Adrenal gland (tissue), 12 donors: ENCODE measurements around the gene NCMAP. TPM values are rescaled to one million over a fixed set of nuclear protein-coding genes. Genes with fewer than 3 reads are reported as not detected.

Experiments
- DNase-seq, 7 donors: peaks; one replicate each; pipeline ENCODE4 v3.0.0-alpha.2; 2019 to 2020
- H3K27ac ChIP-seq, 5 donors: fragments of 200-600 bp; sonication (generic) in 4 of 5; 1 replicate in 3 of 5; 2 replicates in 2 of 5; pipeline versions ENCODE4 v1.5.1 to v1.8.0; 2016 to 2020; ENCODE audit warnings: mild to moderate bottlenecking in 1 of 5
- H3K27me3 ChIP-seq: fragments of 200-600 bp; 2 replicates; pipeline ENCODE4 v1.8.0; 2021
- H3K36me3 ChIP-seq, 2 donors: fragments of 200-600 bp; replicated peaks in 1 of 2; 1 replicate in 1 of 2; 2 replicates in 1 of 2; pipeline versions ENCODE4 v1.5.1 to v1.8.0; 2018 to 2022
- H3K4me1 ChIP-seq, 2 donors: fragments of 200-600 bp; replicated peaks in 1 of 2; 1 replicate in 1 of 2; 2 replicates in 1 of 2; pipeline versions ENCODE4 v1.5.1 to v1.8.0; 2018 to 2021
- H3K4me3 ChIP-seq, 4 donors: fragments of 200-600 bp; sonication (generic) in 3 of 4; one replicate each; pipeline ENCODE4 v1.5.1; 2016 to 2018
- H3K9me3 ChIP-seq, 3 donors: fragments of 200-600 bp; sonication (generic) in 1 of 3; replicated peaks in 1 of 3; 1 replicate in 2 of 3; 2 replicates in 1 of 3; pipeline versions ENCODE4 v1.5.1 to v1.8.0; 2016 to 2021
- CTCF ChIP-seq, 6 experiments: fragments of 450-650 bp in 4 of 6; fragments of 200-600 bp in 2 of 6; sonication (generic) in 1 of 6; IDR thresholded peaks; 1 replicate in 5 of 6; 2 replicates in 1 of 6; pipeline versions ENCODE4 v1.5.1 to v1.8.0; 2016 to 2021; ENCODE audit warnings: antibody characterized with exemption in 6 of 6, mild to moderate bottlenecking in 2 of 6, moderate library complexity in 1 of 6
- POLR2A ChIP-seq, 2 donors: fragments of 450-650 bp; IDR thresholded peaks; one replicate each; pipeline ENCODE4 v1.6.1; 2017; ENCODE audit warnings: antibody characterized with exemption in 2 of 2, mild to moderate bottlenecking in 2 of 2, moderate library complexity in 1 of 2
- WGBS, 4 donors: extraction: QIAGEN DNeasy Blood & Tissue Kit in 2 of 4; methylation state at CpG; one replicate each; pipeline versions ENCODE4 v1.1.5 to v1.1.7; 2013 to 2017; 5-methylcytosine and 5-hydroxymethylcytosine counted together
- intact Hi-C, 2 donors: fragments of 100-400 bp; cut with DNase I; formaldehyde crosslinking; loops; one replicate each; pipeline versions ENCODE4 v1.14.1 to v1.15.0; 2022 to 2023
- polyA plus RNA-seq, 3 donors: library from polyadenylated mRNA; stranded (reverse); fragments of 200-250 nt in 2 of 3; fragments of 350-450 nt in 1 of 3; fragmentation: Illumina TruSeq in 1 of 3; extraction: RNeasy Lipid Tissue Mini Kit (QIAGEN cat#74804) in 1 of 3; gene quantifications; one replicate each; pipeline ENCODE4 v1.2.3, GENCODE V29; 2013 to 2014
- total RNA-seq, 9 donors: library from RNA; depleted of rRNA in 4 of 9; stranded (reverse); fragments of >200 nt in 4 of 9; fragments of 120-200 nt in 1 of 9; fragmentation: NEBNext Ultra II Directional in 1 of 9; extraction: Animal tissue kit (Norgen Biotek cat#: 25700) in 1 of 9; gene quantifications; one replicate each; pipeline versions ENCODE4 v1.1.0 to v1.2.4, GENCODE V29; 2013 to 2023
- donor health status: healthy with polysubstance abuse.
- donor health status: Bipolar disorder and iron deficiency.
- donor health status: DM: yes; HTN: yes; CAD: no.
- donor health status: DM: no; HTN: no; CAD: no.
- donor health status: DM: no; HTN: no; CAD: no.
- donor health status: DM: yes; HTN: yes; CAD: no.

NCMAP gene
- total and polyA plus RNA-seq, 12 donors = under 0.01 to 0.27 (median 0.09) TPM; not detected in 7

GRCh38 chr1:24644100-24644384 lies 88.2 kb downstream of the NCMAP start:
- WGBS, 4 donors = 0 to 2% (median 1%) methylated on average over 9 of the region's 9 CpGs
- Histone ChIP-seq H3K36me3 (peaks cover 0 to 33% of the 10 kb centered on the region in 2 donors), H3K27ac (peak overlapping the region in 4 of 5 donors; percentile 86 to 100 (median 93)), H3K9me3 (no peaks in the 10 kb centered on the region), H3K4me3 (peak overlapping the region in 3 of 4 donors; percentile 95 to 98 (median 97)), H3K27me3 (no peaks in the 10 kb centered on the region), H3K4me1 (peaks cover 18 to 32% of the 10 kb centered on the region in 2 donors)
- DNase-seq = peak in 5 of 7 donors; percentile 19 to 61 (median 34)
- intact Hi-C loops = no loop called here
- TF ChIP-seq POLR2A (IDR thresholded peaks at IDR 0.05) (no peak), CTCF (IDR thresholded peaks at IDR 0.05) (no peak)

DNA sequence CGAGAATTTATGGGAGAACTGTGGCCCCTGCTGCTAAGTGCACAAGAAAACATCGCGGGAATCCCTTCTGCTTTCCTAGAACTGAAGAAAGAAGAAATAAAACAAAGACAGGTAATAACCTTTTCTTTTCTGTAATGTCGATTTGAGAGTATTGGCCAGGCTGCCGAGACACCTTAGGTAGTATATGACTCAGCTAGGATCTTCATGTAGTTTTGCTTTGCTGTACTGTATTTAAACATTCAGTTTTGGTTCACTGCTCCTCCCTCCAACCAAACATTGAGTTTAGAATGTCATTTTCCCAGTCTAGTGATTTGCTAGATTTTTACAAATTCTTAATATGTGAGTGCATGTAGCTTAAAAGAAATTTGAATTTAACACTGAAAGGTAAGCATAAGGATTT lies 93.0 kb downstream of the NCMAP start:
- H3K27me3 ChIP-seq = no peaks in the 10 kb centered on the region
- H3K27ac ChIP-seq = no peak overlapping the region
- peaks cover 0 to 81% of the 10 kb centered on the region in 2 donors for H3K36me3 ChIP-seq
- H3K4me3 ChIP-seq = no peak overlapping the region
- H3K9me3 ChIP-seq = no peaks in the 10 kb centered on the region
- intact Hi-C loops = no loop called here
- 89 to 96% (median 91%) methylated on average over 5 of the region's 5 CpGs for WGBS, 4 donors
- H3K4me1 ChIP-seq = peaks cover 18 to 25% of the 10 kb centered on the region in 2 donors
- DNase-seq = no peak
- no peak for TF ChIP-seq CTCF (IDR thresholded peaks at IDR 0.05)
- TF ChIP-seq POLR2A (IDR thresholded peaks at IDR 0.05) = no peak

DNA sequence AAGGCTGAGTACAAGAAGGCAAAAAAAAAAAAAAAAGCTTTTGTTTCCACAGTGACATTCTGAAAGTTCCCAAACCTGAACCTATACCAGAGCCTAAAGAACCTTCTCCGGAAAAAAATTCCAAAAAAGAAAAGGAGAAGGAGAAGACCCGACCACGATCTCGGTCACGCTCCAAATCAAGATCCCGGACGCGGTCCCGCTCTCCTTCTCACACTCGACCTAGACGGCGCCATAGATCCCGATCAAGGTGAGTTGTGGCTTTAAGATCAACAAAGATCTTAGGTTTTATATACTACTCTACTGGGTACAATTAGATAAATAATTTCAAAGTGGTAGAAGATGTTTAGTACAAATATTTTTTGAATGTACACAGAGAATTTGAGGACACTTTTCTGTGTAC lies 96.5 kb downstream of the NCMAP start:
- TF ChIP-seq POLR2A (IDR thresholded peaks at IDR 0.05) (no peak), CTCF (IDR thresholded peaks at IDR 0.05) (no peak)
- no peak for DNase-seq
- Histone ChIP-seq H3K9me3 (no peaks in the 10 kb centered on the region), H3K27ac (no peak overlapping the region), H3K4me1 (peaks cover 0 to 24% of the 10 kb centered on the region in 2 donors), H3K4me3 (no peak overlapping the region), H3K36me3 (peaks cover 0 to 100% of the 10 kb centered on the region in 2 donors), H3K27me3 (no peaks in the 10 kb centered on the region)
- 89 to 95% (median 94%) methylated on average over 13 of the region's 13 CpGs for WGBS, 4 donors
- intact Hi-C loops = loop anchor here in 1 of 2 donors (10.0 kb wide), 1 partner anchor 572 kb away; no protein-coding TSS in a partner anchor

DNA sequence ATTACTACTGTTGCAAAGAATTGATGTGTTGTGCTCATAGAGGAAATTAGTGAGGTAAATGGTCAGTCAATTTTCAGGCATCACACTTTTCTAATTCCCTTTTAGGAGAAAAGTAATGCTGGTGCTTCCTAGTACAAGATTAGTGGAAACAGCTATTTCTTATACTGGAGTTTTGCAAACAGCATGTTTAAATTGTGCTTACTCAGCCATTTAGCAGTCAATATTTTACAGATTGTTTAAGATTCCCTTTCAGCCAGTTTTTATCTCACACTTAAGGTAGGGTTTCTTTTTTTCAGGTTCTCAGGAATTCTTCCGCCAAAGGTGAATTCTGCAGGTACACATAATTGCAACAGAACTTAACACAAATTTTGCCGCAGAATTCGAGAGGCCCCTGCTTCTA lies 98.1 kb downstream of the NCMAP start:
- peaks cover 0 to 98% of the 10 kb centered on the region in 2 donors for H3K36me3 ChIP-seq
- H3K4me1 ChIP-seq = peaks cover 0 to 23% of the 10 kb centered on the region in 2 donors
- H3K4me3 ChIP-seq = no peak overlapping the region
- WGBS, 4 donors = 93 to 97% (median 96%) methylated on average over 3 of the region's 3 CpGs
- intact Hi-C loops = loop anchor here in 1 of 2 donors (10.0 kb wide), 1 partner anchor 571 kb away; no protein-coding TSS in a partner anchor
- TF ChIP-seq POLR2A (IDR thresholded peaks at IDR 0.05) (no peak), CTCF (IDR thresholded peaks at IDR 0.05) (no peak)
- DNase-seq = no peak
- H3K27ac ChIP-seq = no peak overlapping the region
- H3K27me3 ChIP-seq = no peaks in the 10 kb centered on the region
- no peaks in the 10 kb centered on the region for H3K9me3 ChIP-seq
